Endothelial cell of umbilical vein (primary cell): Measurements from ENCODE around the gene KMT5B.

Experiments used
- CTCF ChIP-seq, 2 donors: IDR thresholded peaks; 1 replicate in 1 of 2; 2 replicates in 1 of 2; pipeline ENCODE4 v1.5.1; 2011; ENCODE audit warnings: low read length in 2 of 2, mild to moderate bottlenecking in 2 of 2, moderate library complexity in 2 of 2, control low read depth in 1 of 2, inconsistent platforms in 1 of 2, low read depth in 1 of 2; ENCODE audit not compliant: insufficient read depth in 1 of 2; ENCODE audit errors: extremely low read depth in 1 of 2
- EZH2 ChIP-seq: IDR thresholded peaks from 2 replicates; pipeline ENCODE4 v1.6.1; 2012; ENCODE audit warnings: borderline replicate concordance, low read depth, mild to moderate bottlenecking, moderate library complexity, low read length, inconsistent platforms; ENCODE audit not compliant: severe bottlenecking
- FOS ChIP-seq: IDR thresholded peaks from 2 replicates; pipeline ENCODE4 v1.6.1; 2011; ENCODE audit warnings: mild to moderate bottlenecking, low read length, moderate library complexity, borderline replicate concordance; ENCODE audit not compliant: insufficient read depth
- GATA2 ChIP-seq: IDR thresholded peaks from 2 replicates; pipeline ENCODE4 v1.7.0; 2011; ENCODE audit warnings: low read depth, mild to moderate bottlenecking, moderate library complexity, mixed read lengths, low read length; ENCODE audit not compliant: insufficient read length, insufficient read depth
- JUN ChIP-seq: IDR thresholded peaks from 2 replicates; pipeline ENCODE4 v1.6.1; 2011; ENCODE audit warnings: borderline replicate concordance, low read depth; ENCODE audit not compliant: insufficient read length, insufficient read depth
- MYC ChIP-seq: IDR thresholded peaks from one replicate; pipeline ENCODE4 v1.6.1; 2011; ENCODE audit warnings: mild to moderate bottlenecking, low read depth, low read length
- POLR2A ChIP-seq: IDR thresholded peaks from 2 replicates; pipeline ENCODE4 v1.6.1; 2012; ENCODE audit warnings: low read depth, mild to moderate bottlenecking, control low read depth, low read length
- POLR2AphosphoS5 ChIP-seq: IDR thresholded peaks from 2 replicates; pipeline ENCODE4 v1.6.1; 2012; ENCODE audit warnings: low read depth, mild to moderate bottlenecking, control low read depth, low read length, moderate library complexity; ENCODE audit not compliant: insufficient read depth
- TF ChIP-seq, protein P1 (sequence below): IDR thresholded peaks from 2 replicates; pipeline ENCODE4 v1.6.1; 2011; ENCODE audit not compliant: insufficient read depth, insufficient read length

DNA sequence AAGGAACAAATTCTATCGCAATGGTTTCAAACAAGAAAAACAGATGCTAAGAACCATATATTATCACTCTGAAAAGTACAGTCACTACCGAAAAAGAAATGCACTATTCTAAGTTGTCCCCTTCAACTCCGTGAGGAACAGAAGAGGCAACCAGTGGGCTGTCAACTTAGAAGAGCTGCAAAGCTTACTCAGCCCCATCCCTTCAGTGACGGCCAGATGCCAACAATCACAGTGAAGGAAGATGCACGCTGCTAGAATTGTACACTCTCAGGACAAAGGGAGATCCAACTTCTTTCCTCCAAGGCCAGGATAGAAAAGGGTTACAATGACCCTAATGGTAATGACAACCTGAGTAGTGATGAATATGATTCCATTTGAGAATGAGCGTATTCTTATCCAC, 53.4 kb downstream of the KMT5B start:
- no peak for TF ChIP-seq CTCF (IDR thresholded peaks at IDR 0.05; ENCODE audit: extremely low read depth in 1 of 2, insufficient read depth in 1 of 2, low read depth in 1 of 2, low read length in 2 of 2)
- TF ChIP-seq POLR2A: no peak
- TF ChIP-seq EZH2: no peak
- TF ChIP-seq, protein P1, sequence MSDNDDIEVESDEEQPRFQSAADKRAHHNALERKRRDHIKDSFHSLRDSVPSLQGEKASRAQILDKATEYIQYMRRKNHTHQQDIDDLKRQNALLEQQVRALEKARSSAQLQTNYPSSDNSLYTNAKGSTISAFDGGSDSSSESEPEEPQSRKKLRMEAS: no peak
- TF ChIP-seq POLR2AphosphoS5: no peak
- no peak for TF ChIP-seq JUN
- TF ChIP-seq MYC: no peak
- TF ChIP-seq FOS: no peak
- no peak for TF ChIP-seq GATA2
